ENCODE measurements around the gene S100A2.

DNA sequence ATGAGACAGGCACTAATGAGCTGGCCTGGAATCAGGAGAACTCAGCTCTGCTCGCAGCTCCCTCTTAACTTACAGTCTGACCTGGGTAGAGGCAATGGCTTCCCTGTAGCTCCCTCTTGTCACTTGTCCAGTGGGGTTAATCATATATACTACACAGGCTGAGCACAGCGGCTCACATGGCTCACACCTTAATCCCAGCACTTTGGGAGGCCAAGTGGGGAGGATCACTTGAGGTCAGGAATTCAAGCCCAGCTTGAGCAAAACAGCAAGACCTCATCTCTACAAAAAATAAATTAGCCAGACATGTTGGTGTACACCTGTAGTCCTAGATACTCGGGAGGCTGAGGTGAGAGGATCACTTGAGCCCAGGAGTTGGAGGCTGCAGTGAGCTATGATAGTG, 34.0 kb downstream of the S100A2 start:
- TF ChIP-seq, protein P1, sequence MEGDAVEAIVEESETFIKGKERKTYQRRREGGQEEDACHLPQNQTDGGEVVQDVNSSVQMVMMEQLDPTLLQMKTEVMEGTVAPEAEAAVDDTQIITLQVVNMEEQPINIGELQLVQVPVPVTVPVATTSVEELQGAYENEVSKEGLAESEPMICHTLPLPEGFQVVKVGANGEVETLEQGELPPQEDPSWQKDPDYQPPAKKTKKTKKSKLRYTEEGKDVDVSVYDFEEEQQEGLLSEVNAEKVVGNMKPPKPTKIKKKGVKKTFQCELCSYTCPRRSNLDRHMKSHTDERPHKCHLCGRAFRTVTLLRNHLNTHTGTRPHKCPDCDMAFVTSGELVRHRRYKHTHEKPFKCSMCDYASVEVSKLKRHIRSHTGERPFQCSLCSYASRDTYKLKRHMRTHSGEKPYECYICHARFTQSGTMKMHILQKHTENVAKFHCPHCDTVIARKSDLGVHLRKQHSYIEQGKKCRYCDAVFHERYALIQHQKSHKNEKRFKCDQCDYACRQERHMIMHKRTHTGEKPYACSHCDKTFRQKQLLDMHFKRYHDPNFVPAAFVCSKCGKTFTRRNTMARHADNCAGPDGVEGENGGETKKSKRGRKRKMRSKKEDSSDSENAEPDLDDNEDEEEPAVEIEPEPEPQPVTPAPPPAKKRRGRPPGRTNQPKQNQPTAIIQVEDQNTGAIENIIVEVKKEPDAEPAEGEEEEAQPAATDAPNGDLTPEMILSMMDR (conservative IDR thresholded peaks at IDR 0.05; ENCODE audit: low read depth, low read length): no peak
- TF ChIP-seq EZH2 (IDR thresholded peaks at IDR 0.05; ENCODE audit: borderline replicate concordance, low read depth, low read length, poor library complexity, severe bottlenecking): no peak

Measured in A673 (cell line).